OCI-LY7 (cell line): Measurements from ENCODE around the gene TST. TPM values are rescaled to one million over a fixed set of nuclear protein-coding genes. Genes with fewer than 3 reads are reported as not detected.

Experiments used
- BruUV-seq: library from RNA; stranded (reverse); fragments of 400-500 nt; replicated peaks from 2 replicates; lab custom pipeline; 2021; lab: Mats Ljungman, UMichigan
- CTCF ChIA-PET: fragments of 300-600 bp; sonication (Branson Sonifier 250); formaldehyde crosslinking; loops from one replicate; lab custom pipeline; 2022; ENCODE audit warnings: antibody characterized with exemption; ENCODE audit not compliant: unreplicated experiment; lab: Charles Lee
- POLR2A ChIA-PET: fragments of 300-600 bp; sonication (Branson Sonifier 250); formaldehyde crosslinking; loops from one replicate; lab custom pipeline; 2022; ENCODE audit warnings: antibody characterized with exemption; lab: Charles Lee
- DNase-seq: peaks from one replicate; pipeline ENCODE4 v3.0.0-alpha.2; 2015; ENCODE audit warnings: low spot score
- H2AFZ ChIP-seq: fragments of 200-600 bp; sonication (generic), shearing (Covaris generic); 2 replicates; pipeline ENCODE4 v1.6.1; 2014; ENCODE audit warnings: mild to moderate bottlenecking, antibody characterized with exemption, low read length, moderate library complexity
- H3K27ac ChIP-seq: fragments of 200-600 bp; sonication (generic); 2 replicates; pipeline ENCODE4 v1.5.1; 2014; ENCODE audit warnings: mixed run types, low read depth, mild to moderate bottlenecking, moderate library complexity, low read length, inconsistent platforms; ENCODE audit not compliant: poor library complexity, severe bottlenecking
- H3K36me3 ChIP-seq: fragments of 200-600 bp; sonication (generic); 2 replicates; pipeline ENCODE4 v1.6.1; 2014; ENCODE audit warnings: mild to moderate bottlenecking, antibody characterized with exemption, low read length, moderate library complexity, mixed read lengths; ENCODE audit not compliant: insufficient read depth
- H3K4me1 ChIP-seq: fragments of 200-600 bp; sonication (generic); 2 replicates; pipeline ENCODE4 v1.5.1; 2014; ENCODE audit warnings: mild to moderate bottlenecking, low read length; ENCODE audit not compliant: insufficient read depth, poor library complexity, severe bottlenecking
- H3K4me2 ChIP-seq: fragments of 200-600 bp; sonication (generic); 2 replicates; pipeline ENCODE4 v1.6.1; 2014; ENCODE audit warnings: mild to moderate bottlenecking, low read length
- H3K4me3 ChIP-seq: fragments of 200-600 bp; sonication (generic); 2 replicates; pipeline ENCODE4 v1.5.1; 2014; ENCODE audit warnings: mild to moderate bottlenecking, low read depth, low read length; ENCODE audit not compliant: poor library complexity, severe bottlenecking
- H3K79me2 ChIP-seq: fragments of 200-600 bp; sonication (generic); 2 replicates; pipeline ENCODE4 v1.6.1; 2016; ENCODE audit warnings: low read depth, mild to moderate bottlenecking, low read length, moderate library complexity, mixed read lengths; ENCODE audit not compliant: insufficient read depth
- H3K9me2 ChIP-seq: fragments of 200-600 bp; sonication (generic); 2 replicates; pipeline ENCODE4 v1.6.1; 2016; ENCODE audit warnings: mild to moderate bottlenecking, low read length, mixed read lengths; ENCODE audit not compliant: insufficient read depth
- H3K9me3 ChIP-seq: fragments of 200-600 bp; sonication (generic); 2 replicates; pipeline ENCODE4 v1.6.1; 2014; ENCODE audit warnings: mild to moderate bottlenecking, mixed run types, low read length, mixed read lengths
- H4K20me1 ChIP-seq: fragments of 200-600 bp; sonication (generic); 2 replicates; pipeline ENCODE4 v1.6.1; 2014; ENCODE audit warnings: mild to moderate bottlenecking, antibody characterized with exemption, low read length, moderate library complexity, mixed read lengths; ENCODE audit not compliant: insufficient read depth
- EZH2phosphoT487 ChIP-seq: fragments of 200-600 bp; sonication (generic); IDR thresholded peaks from 2 replicates; pipeline ENCODE4 v1.6.1; 2018; ENCODE audit warnings: low read depth, borderline replicate concordance, mild to moderate bottlenecking, mixed run types, antibody characterized with exemption, low read length, moderate library complexity, mixed read lengths
- intact Hi-C: fragments of 100-400 bp; cut with micrococcal nuclease; formaldehyde crosslinking; loops from one replicate; pipeline ENCODE4 v1.10.0; 2022; ENCODE audit not compliant: unreplicated experiment
- total RNA-seq, 2 experiments: library from RNA; depleted of rRNA in 1 of 2; stranded (reverse); fragments of >200 nt in 1 of 2; shearing (Covaris generic) in 1 of 2; gene quantifications; 2 replicates each; pipeline ENCODE4 v1.2.3, GENCODE V29; 2014 to 2022
- TF ChIP-seq, protein P1 (sequence below): fragments of 200-600 bp; sonication (generic); conservative IDR thresholded peaks from 2 replicates; pipeline ENCODE4 v1.5.1; 2014; ENCODE audit warnings: mild to moderate bottlenecking, antibody characterized with exemption, low read length, moderate library complexity, mixed read lengths

Gene TST
- total RNA-seq, 2 experiments from 2014 or later, result 36.0 to 41.5 TPM

DNA sequence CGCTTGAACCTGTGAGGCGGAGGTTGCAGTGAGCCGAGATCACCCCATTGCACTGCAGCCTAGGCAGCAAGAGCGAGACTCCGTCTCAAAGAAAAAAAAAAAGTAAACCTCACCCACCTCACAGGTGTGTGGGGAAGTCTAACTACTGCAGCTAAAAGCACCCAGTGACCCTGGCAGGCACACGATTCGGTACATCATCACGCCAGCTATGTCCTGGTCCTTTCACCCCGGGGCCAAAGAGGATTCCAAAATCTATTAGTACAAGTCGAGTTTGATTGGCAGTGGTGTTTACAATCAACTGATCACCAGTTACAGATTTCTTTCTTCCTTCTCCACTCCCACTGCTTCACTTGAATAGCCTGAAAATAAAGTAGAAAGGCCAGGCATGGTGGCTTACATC is 6.3 kb downstream of the TST start:
- no peak overlapping the region for H3K27ac ChIP-seq
- H2AFZ ChIP-seq, result no peak overlapping the region
- no peak for DNase-seq
- ChIA-PET CTCF (no interaction called here), POLR2A (no interaction called here)
- H3K4me3 ChIP-seq, result no peak overlapping the region
- TF ChIP-seq, protein P1, sequence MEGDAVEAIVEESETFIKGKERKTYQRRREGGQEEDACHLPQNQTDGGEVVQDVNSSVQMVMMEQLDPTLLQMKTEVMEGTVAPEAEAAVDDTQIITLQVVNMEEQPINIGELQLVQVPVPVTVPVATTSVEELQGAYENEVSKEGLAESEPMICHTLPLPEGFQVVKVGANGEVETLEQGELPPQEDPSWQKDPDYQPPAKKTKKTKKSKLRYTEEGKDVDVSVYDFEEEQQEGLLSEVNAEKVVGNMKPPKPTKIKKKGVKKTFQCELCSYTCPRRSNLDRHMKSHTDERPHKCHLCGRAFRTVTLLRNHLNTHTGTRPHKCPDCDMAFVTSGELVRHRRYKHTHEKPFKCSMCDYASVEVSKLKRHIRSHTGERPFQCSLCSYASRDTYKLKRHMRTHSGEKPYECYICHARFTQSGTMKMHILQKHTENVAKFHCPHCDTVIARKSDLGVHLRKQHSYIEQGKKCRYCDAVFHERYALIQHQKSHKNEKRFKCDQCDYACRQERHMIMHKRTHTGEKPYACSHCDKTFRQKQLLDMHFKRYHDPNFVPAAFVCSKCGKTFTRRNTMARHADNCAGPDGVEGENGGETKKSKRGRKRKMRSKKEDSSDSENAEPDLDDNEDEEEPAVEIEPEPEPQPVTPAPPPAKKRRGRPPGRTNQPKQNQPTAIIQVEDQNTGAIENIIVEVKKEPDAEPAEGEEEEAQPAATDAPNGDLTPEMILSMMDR, result no peak
- TF ChIP-seq EZH2phosphoT487, result no peak
- BruUV-seq, result no TSS peak
- no peak overlapping the region for H3K4me2 ChIP-seq
- H4K20me1 ChIP-seq, result no peaks in the 10 kb centered on the region
- intact Hi-C loops, result no loop called here
- no peaks in the 10 kb centered on the region for H3K4me1 ChIP-seq
- H3K79me2 ChIP-seq, result no peaks in the 10 kb centered on the region
- H3K36me3 ChIP-seq, result no peaks in the 10 kb centered on the region
- H3K9me3 ChIP-seq, result no peaks in the 10 kb centered on the region
- no peaks in the 10 kb centered on the region for H3K9me2 ChIP-seq

GRCh38 chr22:37012262-37012904 is 6.9 kb downstream of the TST start:
- TF ChIP-seq EZH2phosphoT487, result no peak
- TF ChIP-seq, protein P1, result no peak
- no peak for DNase-seq
- Histone ChIP-seq H3K9me3 (no peaks in the 10 kb centered on the region), H2AFZ (no peak overlapping the region), H3K9me2 (no peaks in the 10 kb centered on the region), H3K4me2 (no peak overlapping the region), H3K4me1 (no peaks in the 10 kb centered on the region), H3K4me3 (no peak overlapping the region), H3K27ac (no peak overlapping the region), H4K20me1 (no peaks in the 10 kb centered on the region), H3K36me3 (no peaks in the 10 kb centered on the region), H3K79me2 (no peaks in the 10 kb centered on the region)
- CTCF ChIA-PET, result no interaction called here
- intact Hi-C loops, result no loop called here
- POLR2A ChIA-PET, result no interaction called here
- BruUV-seq, result no TSS peak

GRCh38 chr22:37011472-37011871 is 7.8 kb downstream of the TST start:
- H3K9me3 ChIP-seq, result no peaks in the 10 kb centered on the region
- no peaks in the 10 kb centered on the region for H4K20me1 ChIP-seq
- H3K9me2 ChIP-seq, result no peaks in the 10 kb centered on the region
- no peaks in the 10 kb centered on the region for H3K36me3 ChIP-seq
- ChIA-PET POLR2A (no interaction called here), CTCF (no interaction called here)
- no peak for DNase-seq
- no peaks in the 10 kb centered on the region for H3K4me1 ChIP-seq
- no peak for TF ChIP-seq EZH2phosphoT487
- TF ChIP-seq, protein P1, result no peak
- no peak overlapping the region for H3K4me3 ChIP-seq
- H3K79me2 ChIP-seq, result no peaks in the 10 kb centered on the region
- H3K27ac ChIP-seq, result no peak overlapping the region
- no peak overlapping the region for H2AFZ ChIP-seq
- BruUV-seq, result no TSS peak
- intact Hi-C loops, result no loop called here
- H3K4me2 ChIP-seq, result no peak overlapping the region
